ENCODE data around the gene BCL2L2.

Gene BCL2L2

DNA sequence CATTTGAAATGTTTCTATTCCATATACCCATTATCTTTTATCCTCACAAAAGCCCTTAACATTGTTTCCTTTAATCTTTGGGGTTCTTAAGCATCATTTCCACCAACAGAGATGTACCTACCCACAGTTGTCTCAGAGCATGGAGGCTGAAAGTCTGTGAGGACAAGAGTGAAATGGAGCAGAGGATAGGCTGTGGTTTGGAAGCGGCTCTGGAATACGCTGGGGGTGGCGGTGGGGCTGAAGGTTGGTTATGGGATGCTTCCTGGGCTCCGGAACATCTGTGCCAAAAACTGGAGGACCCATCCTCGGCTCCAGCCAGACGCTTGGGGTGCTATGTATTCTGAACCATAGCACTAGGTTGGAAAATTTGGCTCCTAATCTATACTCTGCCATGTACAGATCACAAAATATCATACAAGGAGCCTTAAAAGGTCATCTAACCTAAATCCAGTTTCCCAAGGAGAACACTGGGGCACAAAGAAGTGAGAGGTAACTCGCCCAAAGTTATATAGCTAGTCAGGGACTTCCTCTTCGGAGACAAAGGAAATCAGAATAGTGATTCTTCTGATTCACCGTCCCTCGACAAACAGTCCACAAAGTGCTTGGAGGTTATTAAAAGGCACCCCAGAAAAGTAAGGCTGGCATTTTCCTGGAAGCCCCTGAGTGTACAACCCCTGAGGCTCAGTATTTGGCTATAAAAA, 6.5 kb upstream of the BCL2L2 start:
- DNase-seq (ENCODE audit: low spot score) = no peak

GRCh38 chr14:23300687-23301223, 5.9 kb upstream of the BCL2L2 start:
- DNase-seq (ENCODE audit: low spot score) = peak; percentile 62

- DNase-seq (ENCODE audit: low spot score) = peak; percentile 97
These were observed 5.2 kb upstream of the BCL2L2 start for GRCh38 chr14:23301288-23301968.

- no peak for DNase-seq (ENCODE audit: low spot score)
These were observed 4.7 kb upstream of the BCL2L2 start for GRCh38 chr14:23301969-23302289.

DNA sequence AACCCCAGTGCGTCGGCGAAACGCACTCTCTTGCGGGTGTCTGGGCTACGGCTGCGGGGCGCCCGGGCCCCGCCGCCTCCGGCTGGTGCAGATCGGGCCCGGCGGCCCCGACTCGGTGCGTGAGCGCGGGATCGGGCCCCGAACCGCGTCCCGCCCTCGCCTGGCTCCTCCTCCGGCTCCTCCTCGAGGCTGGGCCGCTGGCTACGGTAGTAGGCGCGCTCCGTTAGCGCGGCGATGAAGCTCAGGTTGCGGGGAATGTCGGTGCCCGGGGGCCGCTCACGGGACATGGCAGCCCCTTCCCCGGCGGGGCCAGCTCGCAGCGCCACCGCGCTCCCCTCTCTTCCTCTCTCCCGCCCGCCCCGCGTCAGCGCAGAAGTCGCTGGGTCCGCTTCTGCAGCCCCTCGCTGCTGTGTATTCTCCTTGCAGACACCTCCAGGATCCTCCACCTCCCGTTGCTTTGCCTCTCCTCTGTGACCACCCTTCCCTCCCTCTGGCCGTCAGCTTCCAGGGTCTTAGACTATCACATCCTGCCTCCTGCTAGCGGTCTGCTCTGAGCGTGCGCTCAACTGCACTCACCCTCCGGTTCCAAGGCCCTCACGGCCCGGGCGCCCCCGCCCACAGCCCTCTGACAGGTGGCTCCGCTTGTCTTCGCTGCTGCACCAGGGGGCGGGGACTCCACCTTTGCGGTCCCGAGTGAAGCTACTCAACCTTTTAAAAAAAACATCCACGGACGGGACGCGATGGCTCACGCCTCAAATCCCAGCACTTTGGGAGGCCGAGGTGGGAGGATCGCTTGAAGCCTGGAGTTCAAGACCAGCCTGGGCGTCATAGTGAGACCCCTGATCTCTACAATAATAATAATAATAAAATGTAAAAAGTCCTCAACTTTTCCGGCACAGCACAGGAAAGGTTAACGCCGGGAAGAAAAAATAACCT, 4.1 kb upstream of the BCL2L2 start, which contains the start of gene PPP1R3E:
Gene PPP1R3E (minus strand): TSS at position 570 of the 936 bp plus-strand sequence. CDS start 283 bp downstream, at position 287.
- DNase-seq (ENCODE audit: low spot score) = peak; percentile 73

- DNase-seq (ENCODE audit: low spot score) = no peak
These were observed 505 bp downstream of the BCL2L2 start for GRCh38 chr14:23307146-23307530.

DNA sequence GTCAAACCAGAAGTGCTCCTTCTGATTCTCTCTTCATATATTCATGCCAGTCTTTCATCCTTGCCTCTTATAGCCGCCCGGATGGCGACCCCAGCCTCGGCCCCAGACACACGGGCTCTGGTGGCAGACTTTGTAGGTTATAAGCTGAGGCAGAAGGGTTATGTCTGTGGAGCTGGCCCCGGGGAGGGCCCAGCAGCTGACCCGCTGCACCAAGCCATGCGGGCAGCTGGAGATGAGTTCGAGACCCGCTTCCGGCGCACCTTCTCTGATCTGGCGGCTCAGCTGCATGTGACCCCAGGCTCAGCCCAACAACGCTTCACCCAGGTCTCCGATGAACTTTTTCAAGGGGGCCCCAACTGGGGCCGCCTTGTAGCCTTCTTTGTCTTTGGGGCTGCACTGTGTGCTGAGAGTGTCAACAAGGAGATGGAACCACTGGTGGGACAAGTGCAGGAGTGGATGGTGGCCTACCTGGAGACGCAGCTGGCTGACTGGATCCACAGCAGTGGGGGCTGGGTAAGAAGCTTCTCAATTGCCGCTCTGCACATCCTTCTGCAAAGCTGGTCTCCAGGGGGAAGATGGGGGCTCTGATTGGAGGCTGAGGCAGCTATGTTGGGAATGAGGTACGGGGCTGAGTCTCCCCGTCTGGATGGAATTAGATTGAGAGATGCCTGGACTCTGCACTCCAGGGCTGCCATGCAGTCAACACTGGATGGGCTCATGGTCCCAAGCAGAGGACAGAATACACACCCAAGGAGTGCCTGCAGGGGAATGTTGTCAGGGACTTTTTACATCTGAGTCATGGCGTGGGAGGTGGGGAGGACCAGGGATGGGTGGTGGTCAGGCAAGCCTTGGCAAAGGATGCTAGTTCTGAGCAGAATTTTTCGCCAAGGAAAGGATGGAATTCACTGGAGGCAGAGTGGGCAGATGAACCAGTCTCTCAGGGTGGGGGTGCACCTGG, 1.3 kb downstream of the BCL2L2 start:
- DNase-seq (ENCODE audit: low spot score) = no peak

- DNase-seq (ENCODE audit: low spot score) = no peak
These were observed 2.2 kb downstream of the BCL2L2 start for GRCh38 chr14:23308721-23309445.

DNA sequence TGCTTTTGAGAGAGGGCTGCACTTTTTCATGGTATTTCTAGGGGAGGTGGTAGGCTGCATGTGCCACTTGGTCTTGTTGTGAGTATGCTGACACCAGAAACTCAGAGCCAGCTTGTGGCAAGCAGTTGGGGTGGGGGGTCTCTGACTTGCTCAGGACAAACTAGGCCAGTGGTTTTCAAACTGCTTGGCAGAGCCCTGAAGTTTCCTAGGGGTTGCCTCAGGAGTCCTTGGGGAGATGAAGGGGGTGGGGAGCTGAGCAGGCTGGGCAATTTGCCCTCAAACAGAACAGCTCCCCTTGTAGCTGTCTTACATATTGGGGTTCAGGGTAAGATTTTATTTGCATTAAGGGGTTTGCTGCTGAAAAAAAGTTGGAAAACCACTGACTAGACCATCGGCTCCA, 3.9 kb downstream of the BCL2L2 start:
- no peak for DNase-seq (ENCODE audit: low spot score)

- DNase-seq (ENCODE audit: low spot score) = no peak
These were observed 9.7 kb downstream of the BCL2L2 start for GRCh38 chr14:23316300-23316699.

DNA sequence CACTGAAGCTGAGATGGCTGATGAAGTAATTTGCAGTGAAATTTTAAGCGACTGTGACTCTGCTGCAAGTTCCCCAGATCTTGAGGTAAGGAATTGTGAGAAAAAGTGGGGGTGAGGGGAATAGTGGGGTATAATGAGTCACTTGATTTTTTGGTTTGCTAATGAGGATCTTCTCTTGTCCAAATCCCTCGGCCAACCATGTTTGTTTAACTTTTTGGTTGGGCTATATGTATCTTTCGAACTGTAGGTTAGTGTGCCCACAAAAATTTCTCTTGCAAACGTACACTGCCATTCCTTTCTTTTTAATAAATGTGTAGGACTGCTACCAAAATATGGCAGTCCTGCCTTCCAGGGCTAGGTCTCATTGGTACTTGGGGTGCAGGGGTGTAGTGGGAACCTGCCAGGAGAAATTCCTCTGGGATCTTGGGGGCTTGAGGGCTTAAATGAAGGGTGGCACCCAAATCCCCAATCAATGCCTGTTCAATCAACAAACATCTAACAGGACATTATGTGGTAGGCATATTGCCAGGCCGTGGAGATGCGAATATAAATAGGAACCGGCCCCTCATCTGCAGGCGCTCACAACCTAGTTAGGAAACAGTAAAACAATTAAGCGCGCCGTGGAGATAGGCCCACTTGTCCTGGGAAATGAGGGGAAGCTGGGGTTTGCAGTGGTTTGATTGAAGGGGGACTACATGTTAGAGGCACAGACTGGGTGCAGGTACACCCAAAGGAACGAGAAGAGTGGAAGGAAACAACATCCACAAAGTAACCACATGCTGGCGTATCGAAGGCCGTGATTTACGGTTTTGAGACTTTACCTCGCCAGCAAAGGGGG, 13.3 kb downstream of the BCL2L2 start:
- DNase-seq (ENCODE audit: low spot score) = no peak

DNA sequence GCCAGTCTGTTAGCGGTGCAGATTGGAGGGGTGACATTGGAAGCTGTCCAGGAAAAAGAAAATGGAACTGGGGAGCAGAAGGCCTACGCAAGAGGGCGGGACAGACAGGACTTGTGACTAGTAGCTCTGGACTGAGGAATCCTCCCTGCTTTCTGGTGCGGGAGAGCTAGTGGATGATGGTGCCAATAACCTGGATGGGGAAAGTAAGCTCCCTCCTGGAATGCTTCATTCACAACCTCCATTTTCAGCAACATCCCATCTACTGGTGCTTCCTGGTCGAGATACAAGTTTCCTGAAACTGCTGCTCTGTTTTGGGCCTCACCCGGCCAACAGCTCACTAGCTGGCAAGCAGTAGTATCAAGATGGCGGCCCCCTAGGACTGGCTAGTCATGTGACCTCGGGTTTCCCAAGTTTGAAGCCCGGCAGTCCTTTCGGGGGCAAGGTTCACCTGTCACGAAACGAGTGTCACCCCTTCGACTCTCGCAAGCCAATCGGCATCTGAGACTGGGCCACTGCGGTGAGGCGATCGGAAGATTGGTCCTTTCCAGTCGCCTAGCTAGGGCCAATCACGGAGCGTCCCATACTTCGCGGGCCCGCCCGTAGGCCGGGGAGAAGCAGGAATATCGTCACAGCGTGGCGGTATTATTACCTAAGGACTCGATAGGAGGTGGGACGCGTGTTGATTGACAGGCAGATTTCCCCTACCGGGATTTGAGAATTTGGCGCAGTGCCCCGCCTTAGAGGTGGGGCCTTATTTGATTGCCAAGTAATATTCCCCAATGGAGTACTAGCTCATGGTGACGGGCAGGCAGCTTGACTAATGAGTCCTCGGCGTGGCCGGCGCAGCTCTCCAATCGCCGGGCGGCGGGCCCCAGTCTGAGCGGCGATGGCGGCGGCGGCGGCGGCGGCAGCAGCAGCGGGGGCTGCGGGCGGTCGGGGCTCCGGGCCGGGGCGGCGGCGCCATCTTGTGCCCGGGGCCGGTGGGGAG, 14.2 kb downstream of the BCL2L2 start, which contains the start of gene PABPN1:
Gene PABPN1 (plus strand): TSS at position 874 of the 988 bp plus-strand sequence. CDS start 13 bp downstream, at position 887.
- peak; percentile 100 for DNase-seq (ENCODE audit: low spot score)

DNA sequence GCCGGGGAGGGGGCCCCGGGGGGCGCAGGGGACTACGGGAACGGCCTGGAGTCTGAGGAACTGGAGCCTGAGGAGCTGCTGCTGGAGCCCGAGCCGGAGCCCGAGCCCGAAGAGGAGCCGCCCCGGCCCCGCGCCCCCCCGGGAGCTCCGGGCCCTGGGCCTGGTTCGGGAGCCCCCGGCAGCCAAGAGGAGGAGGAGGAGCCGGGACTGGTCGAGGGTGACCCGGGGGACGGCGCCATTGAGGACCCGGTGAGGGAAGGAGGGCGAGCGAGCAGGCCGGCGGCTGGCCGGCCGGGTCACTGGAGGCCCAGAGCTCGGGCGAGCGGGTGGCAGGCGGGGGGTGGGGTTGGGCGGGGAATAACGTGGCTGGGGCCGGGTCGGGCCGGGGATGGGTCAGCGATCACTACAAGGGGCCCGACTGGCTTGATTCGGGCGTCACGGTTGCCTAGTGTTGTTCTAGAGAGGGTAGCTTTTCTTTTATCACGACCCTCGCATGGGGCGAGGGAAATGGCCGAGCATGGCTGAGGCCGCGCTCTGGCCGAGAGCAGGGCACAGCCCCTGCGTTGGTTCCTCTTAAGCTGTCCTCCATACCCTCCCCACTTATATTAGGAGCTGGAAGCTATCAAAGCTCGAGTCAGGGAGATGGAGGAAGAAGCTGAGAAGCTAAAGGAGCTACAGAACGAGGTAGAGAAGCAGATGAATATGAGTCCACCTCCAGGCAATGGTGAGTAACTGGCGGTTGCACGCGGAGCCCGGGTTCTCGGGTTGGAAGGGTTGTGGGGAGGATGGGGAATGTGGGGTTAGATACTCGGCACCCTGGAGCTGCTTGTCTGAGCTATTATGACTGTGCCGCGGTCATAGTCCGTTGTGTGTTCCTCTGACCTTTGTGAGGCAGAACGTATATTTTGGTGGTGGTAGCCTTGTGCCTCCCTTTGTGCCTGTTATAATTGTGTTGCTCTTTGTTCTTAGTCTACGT, 15.2 kb downstream of the BCL2L2 start:
- DNase-seq (ENCODE audit: low spot score) = no peak

DNA sequence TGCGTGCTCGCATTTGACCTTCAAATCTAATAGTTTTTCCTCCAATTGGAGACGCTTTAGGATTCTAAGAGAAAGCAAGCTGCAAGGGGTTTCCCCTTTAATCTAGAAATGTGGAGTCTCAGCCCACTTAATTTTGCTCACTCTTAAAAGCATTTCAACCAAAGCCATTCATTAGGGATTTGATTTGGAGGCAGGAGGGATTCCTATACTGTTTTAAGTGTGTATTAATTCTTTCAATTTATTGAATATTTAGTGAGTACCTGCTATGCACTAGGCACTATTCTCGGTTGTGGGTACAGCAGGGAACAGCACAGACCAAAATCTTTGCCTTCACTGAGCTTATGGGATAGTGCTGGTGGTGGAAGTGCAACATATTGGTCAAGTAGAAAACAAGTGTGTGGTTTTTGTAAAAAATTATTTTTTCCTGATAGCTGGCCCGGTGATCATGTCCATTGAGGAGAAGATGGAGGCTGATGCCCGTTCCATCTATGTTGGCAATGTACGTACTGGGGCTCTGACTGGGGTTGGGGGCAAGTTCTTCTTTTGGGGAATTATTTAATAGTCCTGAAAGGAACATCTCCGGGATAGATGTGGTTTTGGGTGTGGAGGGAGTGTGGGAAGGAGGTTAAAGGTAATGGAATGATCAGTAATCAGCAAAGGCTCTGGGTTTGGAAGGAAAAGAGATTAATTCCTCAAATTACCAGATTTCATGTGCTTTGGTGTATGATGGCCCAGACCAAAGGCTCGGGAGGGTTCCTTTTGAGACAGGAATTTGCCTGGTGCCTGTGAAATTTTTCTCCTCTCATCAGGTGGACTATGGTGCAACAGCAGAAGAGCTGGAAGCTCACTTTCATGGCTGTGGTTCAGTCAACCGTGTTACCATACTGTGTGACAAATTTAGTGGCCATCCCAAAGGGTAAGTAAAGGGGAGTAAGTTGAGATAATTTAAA, 16.2 kb downstream of the BCL2L2 start:
- DNase-seq (ENCODE audit: low spot score) = no peak

GRCh38 chr14:23323838-23324454, 17.3 kb downstream of the BCL2L2 start:
- DNase-seq (ENCODE audit: low spot score) = no peak
